Neutrophil (primary cell): ENCODE measurements around the gene TCERG1L.
"Not testable (repeated sequence)": the region's sequence is repeated elsewhere in the genome, so short reads cannot be mapped to it uniquely, and the experiment has no call there.

Experiments used
- H3K27ac ChIP-seq: fragments of 200-600 bp; sonication (generic); 2 replicates; pipeline ENCODE4 v1.5.1; 2016; ENCODE audit warnings: mild to moderate bottlenecking, moderate library complexity
- H3K27me3 ChIP-seq: fragments of 200-600 bp; sonication (generic); 2 replicates; pipeline ENCODE4 v1.6.0; 2016; ENCODE audit warnings: mild to moderate bottlenecking
- H3K36me3 ChIP-seq: fragments of 200-600 bp; sonication (generic); 2 replicates; pipeline ENCODE4 v1.5.1; 2017
- H3K4me1 ChIP-seq, 2 experiments: fragments of 200-600 bp in 1 of 2; sonication (generic) in 1 of 2; 1 replicate in 1 of 2; 2 replicates in 1 of 2; pipeline versions ENCODE4 v1.5.1 to v1.6.1; 2013 to 2016; ENCODE audit warnings: low read depth in 1 of 2, low read length in 1 of 2, mild to moderate bottlenecking in 1 of 2, moderate library complexity in 1 of 2; ENCODE audit not compliant: control insufficient read depth in 1 of 2, insufficient read depth in 1 of 2
- H3K4me3 ChIP-seq, 2 experiments: fragments of 200-600 bp in 1 of 2; sonication (generic) in 1 of 2; 1 replicate in 1 of 2; 2 replicates in 1 of 2; pipeline ENCODE4 v1.5.1; 2013 to 2016; ENCODE audit warnings: low read depth in 1 of 2, low read length in 1 of 2, mild to moderate bottlenecking in 1 of 2, moderate library complexity in 1 of 2
- H3K9me3 ChIP-seq: fragments of 200-600 bp; sonication (generic); 2 replicates; pipeline ENCODE4 v1.5.1; 2016
- TF ChIP-seq, protein P1 (sequence below): fragments of 200-600 bp; sonication (generic); IDR thresholded peaks from 2 replicates; pipeline ENCODE4 v1.5.1; 2016; ENCODE audit warnings: antibody characterized with exemption

Gene TCERG1L

GRCh38 chr10:131237991-131238651, 73.4 kb downstream of the TCERG1L start:
- TF ChIP-seq, protein P1, sequence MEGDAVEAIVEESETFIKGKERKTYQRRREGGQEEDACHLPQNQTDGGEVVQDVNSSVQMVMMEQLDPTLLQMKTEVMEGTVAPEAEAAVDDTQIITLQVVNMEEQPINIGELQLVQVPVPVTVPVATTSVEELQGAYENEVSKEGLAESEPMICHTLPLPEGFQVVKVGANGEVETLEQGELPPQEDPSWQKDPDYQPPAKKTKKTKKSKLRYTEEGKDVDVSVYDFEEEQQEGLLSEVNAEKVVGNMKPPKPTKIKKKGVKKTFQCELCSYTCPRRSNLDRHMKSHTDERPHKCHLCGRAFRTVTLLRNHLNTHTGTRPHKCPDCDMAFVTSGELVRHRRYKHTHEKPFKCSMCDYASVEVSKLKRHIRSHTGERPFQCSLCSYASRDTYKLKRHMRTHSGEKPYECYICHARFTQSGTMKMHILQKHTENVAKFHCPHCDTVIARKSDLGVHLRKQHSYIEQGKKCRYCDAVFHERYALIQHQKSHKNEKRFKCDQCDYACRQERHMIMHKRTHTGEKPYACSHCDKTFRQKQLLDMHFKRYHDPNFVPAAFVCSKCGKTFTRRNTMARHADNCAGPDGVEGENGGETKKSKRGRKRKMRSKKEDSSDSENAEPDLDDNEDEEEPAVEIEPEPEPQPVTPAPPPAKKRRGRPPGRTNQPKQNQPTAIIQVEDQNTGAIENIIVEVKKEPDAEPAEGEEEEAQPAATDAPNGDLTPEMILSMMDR: no peak
- Histone ChIP-seq H3K9me3 (no peaks in the 10 kb centered on the region), H3K27me3 (no peaks in the 10 kb centered on the region), H3K27ac (no peak overlapping the region), H3K36me3 (no peaks in the 10 kb centered on the region), H3K4me3 (no peak overlapping the region), H3K4me1 (no peaks in the 10 kb centered on the region)

GRCh38 chr10:131234606-131235005, 76.9 kb downstream of the TCERG1L start:
- H3K4me1 ChIP-seq, H3K9me3 ChIP-seq, H3K27me3 ChIP-seq, H3K36me3 ChIP-seq, H3K27ac ChIP-seq, H3K4me3 ChIP-seq: not testable (repeated sequence)

DNA sequence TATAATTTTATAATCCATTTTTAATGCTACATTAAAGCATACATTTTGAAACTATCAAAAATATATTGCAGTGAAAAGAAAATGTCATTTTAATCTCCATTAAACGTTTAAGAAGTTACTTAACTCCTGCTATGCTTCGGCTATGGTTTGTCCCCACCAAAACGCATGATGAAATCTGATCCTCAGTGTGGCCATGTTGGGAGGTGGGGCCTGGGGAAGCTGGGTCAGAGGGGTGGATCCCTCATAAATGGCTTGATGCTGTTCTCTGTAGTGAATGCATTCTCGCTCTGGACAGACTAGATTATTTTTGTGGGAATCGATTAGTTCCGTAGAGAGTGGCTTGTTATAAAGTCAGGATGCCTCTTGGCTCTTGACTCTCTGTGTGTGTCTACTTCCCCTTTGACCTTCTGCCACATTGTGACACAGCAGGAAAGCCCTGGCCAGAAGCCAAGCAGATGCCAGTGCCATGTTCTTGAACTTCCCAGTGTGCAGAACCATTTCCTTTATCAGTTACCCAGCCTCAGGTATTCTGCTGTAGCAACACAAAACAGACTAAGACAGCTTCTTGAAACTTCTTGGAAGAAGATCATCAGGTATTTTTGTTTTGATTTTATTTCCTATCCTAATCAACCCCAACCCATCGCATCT, 77.8 kb downstream of the TCERG1L start:
- Histone ChIP-seq H3K4me1 (no peaks in the 10 kb centered on the region), H3K27me3 (no peaks in the 10 kb centered on the region), H3K36me3 (no peaks in the 10 kb centered on the region), H3K9me3 (no peaks in the 10 kb centered on the region), H3K4me3 (no peak overlapping the region), H3K27ac (no peak overlapping the region)
- TF ChIP-seq, protein P1: no peak

DNA sequence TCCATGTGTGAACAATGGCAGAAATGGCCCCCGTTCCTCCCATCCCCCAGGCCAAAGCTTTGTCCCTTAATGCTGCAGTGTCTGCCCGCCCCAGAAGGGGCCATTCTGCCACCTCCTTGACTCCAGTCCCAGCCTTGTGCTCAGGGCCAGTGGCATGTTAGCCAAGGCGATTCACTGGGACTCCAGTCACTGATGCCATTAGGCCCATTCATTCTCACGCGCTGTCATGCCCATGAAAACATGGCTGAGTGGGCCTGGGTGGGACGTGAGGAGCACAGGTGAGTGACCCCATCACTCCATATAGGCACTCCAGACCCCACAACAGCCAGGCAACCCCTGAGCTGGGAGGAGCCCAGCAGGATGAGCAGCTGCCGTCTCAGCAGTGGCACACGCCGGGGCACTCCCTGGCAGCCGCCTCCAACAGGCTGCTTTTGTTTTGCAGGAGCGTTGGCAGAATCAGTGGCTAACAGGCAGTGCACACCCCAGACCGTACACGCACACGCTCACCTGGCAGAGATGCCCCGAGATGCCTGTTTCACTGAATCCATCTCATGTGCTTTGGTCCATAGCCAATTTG, 79.5 kb downstream of the TCERG1L start:
- no peaks in the 10 kb centered on the region for H3K4me1 ChIP-seq
- TF ChIP-seq, protein P1: no peak
- no peaks in the 10 kb centered on the region for H3K27me3 ChIP-seq
- no peak overlapping the region for H3K4me3 ChIP-seq
- H3K9me3 ChIP-seq: no peaks in the 10 kb centered on the region
- H3K27ac ChIP-seq: no peak overlapping the region
- no peaks in the 10 kb centered on the region for H3K36me3 ChIP-seq

DNA sequence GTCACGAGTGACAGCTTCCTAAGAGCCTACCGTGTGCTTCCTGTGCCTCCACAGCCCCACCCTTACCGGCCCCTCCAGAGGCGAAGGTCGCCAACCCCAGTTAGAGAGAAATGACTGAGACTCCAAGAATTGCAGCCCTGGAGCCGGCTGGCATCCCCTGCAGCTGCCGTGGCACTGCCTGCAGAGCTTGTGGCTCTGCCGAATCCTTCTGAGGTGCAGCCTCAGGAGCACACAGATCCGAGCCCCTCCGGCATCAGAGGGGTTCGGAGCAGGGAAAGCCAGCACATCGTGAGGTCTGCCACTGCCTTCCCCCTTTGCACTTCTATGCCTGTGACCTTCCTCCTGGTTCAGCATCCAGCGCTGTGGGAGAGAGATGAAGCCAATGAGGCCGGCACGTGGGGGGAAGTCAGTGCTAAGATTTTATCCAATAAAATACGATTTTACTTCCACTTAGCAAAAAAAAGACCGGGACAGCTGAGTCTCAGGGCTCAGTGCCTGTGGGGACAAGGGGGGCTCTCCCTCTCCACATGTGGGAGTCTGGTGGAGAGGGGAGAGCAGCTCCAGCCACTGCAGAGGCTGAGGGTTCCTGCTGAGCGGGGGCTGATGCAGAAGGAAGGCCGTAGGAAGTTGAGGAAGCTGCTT, 80.1 kb downstream of the TCERG1L start:
- TF ChIP-seq, protein P1: no peak
- Histone ChIP-seq H3K4me1 (no peaks in the 10 kb centered on the region), H3K9me3 (no peaks in the 10 kb centered on the region), H3K36me3 (no peaks in the 10 kb centered on the region), H3K27ac (no peak overlapping the region), H3K27me3 (no peaks in the 10 kb centered on the region), H3K4me3 (no peak overlapping the region)
